Measurements from ENCODE around the gene RAD9A. TPM values are rescaled to one million over a fixed set of nuclear protein-coding genes. Genes with fewer than 3 reads are reported as not detected.
A peak's percentile ranks its signal among the peaks of the same experiment; 100 is the strongest.

RAD9A gene
- total RNA-seq, 1 donor, result 7.6 TPM

DNA sequence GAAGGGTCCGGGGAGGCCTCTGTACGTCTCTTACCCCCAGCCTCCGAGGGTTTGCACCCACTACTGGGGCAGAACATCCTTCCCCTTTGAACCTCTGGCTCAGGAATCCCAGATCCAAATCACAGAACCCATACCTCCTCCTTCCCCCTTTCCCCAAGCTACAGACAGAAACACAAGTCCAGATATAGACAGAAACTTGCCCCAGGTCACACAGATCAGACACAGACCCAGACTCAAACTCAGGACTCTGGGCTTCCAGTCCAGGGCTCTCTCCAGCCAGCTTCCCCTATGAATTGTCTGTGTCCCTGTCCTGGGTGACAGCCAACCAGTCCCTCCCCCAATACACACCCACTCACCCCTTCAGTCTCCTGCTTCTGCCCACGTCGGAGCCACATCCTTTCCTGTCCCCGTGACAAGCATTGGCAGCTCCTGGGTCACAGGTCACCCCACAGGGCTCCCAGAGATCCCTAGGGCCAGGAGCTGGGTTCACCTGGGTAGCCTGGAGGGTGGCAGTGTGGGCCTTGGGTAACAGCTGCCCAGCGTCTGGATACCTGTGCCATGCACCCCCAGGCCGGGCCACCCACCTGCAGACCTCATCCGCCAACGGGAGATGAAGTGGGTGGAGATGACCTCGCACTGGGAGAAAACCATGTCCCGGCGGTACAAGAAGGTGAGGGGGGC lies 12.9 kb downstream of the RAD9A start:
- H3K27ac ChIP-seq (ENCODE audit: low read depth, low read length), result no peak overlapping the region
- TF ChIP-seq, protein P1, sequence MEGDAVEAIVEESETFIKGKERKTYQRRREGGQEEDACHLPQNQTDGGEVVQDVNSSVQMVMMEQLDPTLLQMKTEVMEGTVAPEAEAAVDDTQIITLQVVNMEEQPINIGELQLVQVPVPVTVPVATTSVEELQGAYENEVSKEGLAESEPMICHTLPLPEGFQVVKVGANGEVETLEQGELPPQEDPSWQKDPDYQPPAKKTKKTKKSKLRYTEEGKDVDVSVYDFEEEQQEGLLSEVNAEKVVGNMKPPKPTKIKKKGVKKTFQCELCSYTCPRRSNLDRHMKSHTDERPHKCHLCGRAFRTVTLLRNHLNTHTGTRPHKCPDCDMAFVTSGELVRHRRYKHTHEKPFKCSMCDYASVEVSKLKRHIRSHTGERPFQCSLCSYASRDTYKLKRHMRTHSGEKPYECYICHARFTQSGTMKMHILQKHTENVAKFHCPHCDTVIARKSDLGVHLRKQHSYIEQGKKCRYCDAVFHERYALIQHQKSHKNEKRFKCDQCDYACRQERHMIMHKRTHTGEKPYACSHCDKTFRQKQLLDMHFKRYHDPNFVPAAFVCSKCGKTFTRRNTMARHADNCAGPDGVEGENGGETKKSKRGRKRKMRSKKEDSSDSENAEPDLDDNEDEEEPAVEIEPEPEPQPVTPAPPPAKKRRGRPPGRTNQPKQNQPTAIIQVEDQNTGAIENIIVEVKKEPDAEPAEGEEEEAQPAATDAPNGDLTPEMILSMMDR (IDR thresholded peaks at IDR 0.05; ENCODE audit: extremely low read depth, low read depth, low read length), result no peak

DNA sequence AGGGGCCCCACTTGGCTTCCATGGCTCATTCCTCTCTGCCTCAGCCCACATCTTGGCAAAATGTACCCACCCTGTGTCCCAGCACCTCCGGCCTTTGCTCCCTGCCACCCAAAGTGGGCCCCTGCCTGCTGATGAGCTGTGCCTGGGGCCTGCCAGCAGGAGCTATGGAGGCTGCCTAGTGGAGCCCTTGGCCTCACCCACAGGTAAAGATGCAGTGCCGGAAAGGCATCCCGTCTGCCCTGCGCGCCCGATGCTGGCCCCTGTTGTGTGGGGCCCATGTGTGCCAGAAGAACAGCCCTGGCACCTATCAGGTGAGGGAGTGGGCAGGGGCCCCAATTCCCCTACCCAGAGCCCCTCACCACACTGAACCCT lies 13.4 kb downstream of the RAD9A start:
- H3K4me2 ChIP-seq (ENCODE audit: insufficient read depth, low read length), result no peak overlapping the region
- peaks cover 3% of the 10 kb centered on the region for H3K36me3 ChIP-seq (ENCODE audit: insufficient read depth, low read length)
- H3K9me3 ChIP-seq (ENCODE audit: low read depth, low read length), result no peaks in the 10 kb centered on the region
- peak; percentile 75 for DNase-seq (ENCODE audit: insufficient read length, low spot score, missing footprints)
- no peak overlapping the region for H3K4me3 ChIP-seq (ENCODE audit: insufficient read depth, low read length)
- no peak overlapping the region for H2AFZ ChIP-seq (ENCODE audit: low read length)
- H3K4me1 ChIP-seq (ENCODE audit: insufficient read depth, low read length), result peaks cover 15% of the 10 kb centered on the region
- peaks cover 11% of the 10 kb centered on the region for H4K20me1 ChIP-seq (ENCODE audit: insufficient read depth, low read length)
- H3K27ac ChIP-seq (ENCODE audit: low read depth, low read length), result no peak overlapping the region
- TF ChIP-seq, protein P1 (IDR thresholded peaks at IDR 0.05; ENCODE audit: extremely low read depth, low read depth, low read length), result no peak
- peaks cover 13% of the 10 kb centered on the region for H3K79me2 ChIP-seq (ENCODE audit: insufficient read depth, low read length)
- peaks cover 25% of the 10 kb centered on the region for H3K27me3 ChIP-seq (ENCODE audit: insufficient read depth, low read length)

More for the DNA sequence above, 12.9 kb downstream of the RAD9A start:
- peaks cover 13% of the 10 kb centered on the region for H4K20me1 ChIP-seq (ENCODE audit: insufficient read depth, low read length)
- DNase-seq (ENCODE audit: insufficient read length, low spot score, missing footprints), result peak; percentile 92
- H3K36me3 ChIP-seq (ENCODE audit: insufficient read depth, low read length), result peaks cover 7% of the 10 kb centered on the region
- H3K4me1 ChIP-seq (ENCODE audit: insufficient read depth, low read length), result peaks cover 17% of the 10 kb centered on the region
- H3K27me3 ChIP-seq (ENCODE audit: insufficient read depth, low read length), result peaks cover 20% of the 10 kb centered on the region
- H3K4me3 ChIP-seq (ENCODE audit: insufficient read depth, low read length), result no peak overlapping the region
- no peaks in the 10 kb centered on the region for H3K9me3 ChIP-seq (ENCODE audit: low read depth, low read length)
- peaks cover 16% of the 10 kb centered on the region for H3K79me2 ChIP-seq (ENCODE audit: insufficient read depth, low read length)
- no peak overlapping the region for H3K4me2 ChIP-seq (ENCODE audit: insufficient read depth, low read length)
- no peak overlapping the region for H2AFZ ChIP-seq (ENCODE audit: low read length)

DNA sequence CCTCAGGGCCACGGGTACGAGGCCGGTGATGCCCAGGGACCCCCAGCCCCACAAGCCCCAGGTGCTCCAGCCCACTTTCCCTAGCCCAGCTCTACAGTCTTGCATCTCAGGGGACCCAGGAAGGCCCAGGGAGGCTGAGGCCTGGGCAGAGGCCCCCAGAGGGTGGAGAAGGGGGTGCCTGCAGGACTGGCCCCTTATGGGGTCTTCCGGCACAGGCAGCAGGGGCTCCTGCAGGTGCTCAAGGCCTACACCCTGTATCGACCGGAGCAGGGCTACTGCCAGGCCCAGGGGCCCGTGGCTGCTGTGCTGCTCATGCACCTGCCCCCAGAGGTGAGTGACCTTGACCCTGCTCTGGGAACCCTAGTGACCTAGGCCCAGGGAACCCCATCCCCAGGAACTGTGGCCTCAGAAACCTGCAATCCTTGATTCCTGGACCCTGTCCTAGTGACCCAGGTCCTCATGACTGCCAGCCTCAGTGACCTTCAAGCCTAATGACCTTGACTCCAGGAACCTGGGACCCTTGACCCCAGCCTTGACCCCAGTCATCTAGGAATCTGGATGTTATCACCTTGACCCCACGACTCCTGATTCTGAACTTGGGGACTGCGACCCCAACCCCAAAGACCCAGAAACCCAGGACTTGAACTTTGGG lies 14.0 kb downstream of the RAD9A start:
- peaks cover 6% of the 10 kb centered on the region for H3K79me2 ChIP-seq (ENCODE audit: insufficient read depth, low read length)
- peaks cover 4% of the 10 kb centered on the region for H4K20me1 ChIP-seq (ENCODE audit: insufficient read depth, low read length)
- peaks cover 32% of the 10 kb centered on the region for H3K27me3 ChIP-seq (ENCODE audit: insufficient read depth, low read length)
- no peak overlapping the region for H3K4me2 ChIP-seq (ENCODE audit: insufficient read depth, low read length)
- no peak overlapping the region for H3K27ac ChIP-seq (ENCODE audit: low read depth, low read length)
- H3K4me3 ChIP-seq (ENCODE audit: insufficient read depth, low read length), result no peak overlapping the region
- peaks cover 9% of the 10 kb centered on the region for H3K4me1 ChIP-seq (ENCODE audit: insufficient read depth, low read length)
- DNase-seq (ENCODE audit: insufficient read length, low spot score, missing footprints), result peak; percentile 91
- no peaks in the 10 kb centered on the region for H3K36me3 ChIP-seq (ENCODE audit: insufficient read depth, low read length)
- H3K9me3 ChIP-seq (ENCODE audit: low read depth, low read length), result no peaks in the 10 kb centered on the region
- TF ChIP-seq, protein P1 (IDR thresholded peaks at IDR 0.05; ENCODE audit: extremely low read depth, low read depth, low read length), result no peak
- no peak overlapping the region for H2AFZ ChIP-seq (ENCODE audit: low read length)

DNA sequence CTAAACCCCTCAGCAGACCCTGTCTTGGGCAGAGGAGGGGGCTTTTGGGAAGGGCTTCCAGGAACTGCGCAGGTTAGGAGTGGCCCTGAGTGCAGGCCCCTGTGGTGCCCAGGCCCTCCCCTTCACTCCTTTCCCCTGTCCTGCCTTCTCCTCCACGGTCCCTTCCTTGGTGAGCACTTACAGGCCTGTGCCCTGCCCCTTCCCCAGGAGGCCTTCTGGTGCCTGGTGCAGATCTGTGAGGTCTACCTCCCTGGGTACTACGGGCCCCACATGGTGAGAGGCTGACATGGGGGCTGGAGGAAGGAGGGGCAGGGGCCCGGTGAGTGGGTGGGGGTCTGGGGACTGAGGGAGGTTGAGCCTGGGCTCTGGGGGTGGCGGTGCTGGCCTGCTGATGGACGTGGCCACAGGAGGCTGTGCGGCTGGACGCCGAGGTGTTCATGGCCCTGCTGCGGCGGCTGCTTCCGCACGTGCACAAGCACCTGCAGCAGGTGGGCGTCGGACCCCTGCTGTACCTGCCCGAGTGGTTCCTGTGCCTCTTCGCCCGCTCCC lies 14.7 kb downstream of the RAD9A start:
- Histone ChIP-seq H3K27ac (ENCODE audit: low read depth, low read length) (no peak overlapping the region), H3K4me3 (ENCODE audit: insufficient read depth, low read length) (no peak overlapping the region), H3K79me2 (ENCODE audit: insufficient read depth, low read length) (no peaks in the 10 kb centered on the region), H2AFZ (ENCODE audit: low read length) (no peak overlapping the region), H3K4me1 (ENCODE audit: insufficient read depth, low read length) (peaks cover 7% of the 10 kb centered on the region), H3K36me3 (ENCODE audit: insufficient read depth, low read length) (no peaks in the 10 kb centered on the region), H3K9me3 (ENCODE audit: low read depth, low read length) (no peaks in the 10 kb centered on the region), H3K4me2 (ENCODE audit: insufficient read depth, low read length) (no peak overlapping the region), H4K20me1 (ENCODE audit: insufficient read depth, low read length) (no peaks in the 10 kb centered on the region), H3K27me3 (ENCODE audit: insufficient read depth, low read length) (peaks cover 38% of the 10 kb centered on the region)
- TF ChIP-seq, protein P1 (IDR thresholded peaks at IDR 0.05; ENCODE audit: extremely low read depth, low read depth, low read length), result no peak
- peak; percentile 84 for DNase-seq (ENCODE audit: insufficient read length, low spot score, missing footprints)
